A549 (cell line): ENCODE results near the gene TMED9. TPM values are rescaled to one million over a fixed set of nuclear protein-coding genes. Genes with fewer than 3 reads are reported as not detected.

Experiments used
- ATAC-seq, 2 experiments: fragments of 200-7000 bp in 1 of 2; fragments of >200 bp in 1 of 2; cut with Nextera tagmentation in 1 of 2; cut with Tn5 transposase in 1 of 2; 3 replicates each; pipeline versions ENCODE4 v1.8.0 to v1.9.1; 2018 to 2020; ENCODE audit warnings: mild to moderate bottlenecking in 1 of 2, moderate library complexity in 1 of 2
- CTCF ChIA-PET: fragments of 300-600 bp; sonication (Branson Sonifier 250); formaldehyde crosslinking; extraction: SDS; loops from one replicate; lab custom pipeline; 2021; ENCODE audit warnings: antibody characterized with exemption, inconsistent platforms; lab: Yijun Ruan, JAX
- POLR2A ChIA-PET: fragments of 350-600 bp; formaldehyde crosslinking; extraction: SDS; loops from one replicate; lab custom pipeline; 2021; ENCODE audit warnings: antibody characterized with exemption, inconsistent platforms; lab: Yijun Ruan, JAX
- DNase-seq, 2 experiments: peaks; one replicate each; pipeline versions ENCODE4 v3.0.0 to v3.0.0-alpha.2; 2011 to 2016; ENCODE audit warnings: low read depth in 1 of 2, low spot score in 1 of 2
- FAIRE-seq: peaks from 2 replicates; lab custom pipeline; 2011; peaks lifted over from hg19 to GRCh38; lab: Jason Lieb, UNC
- H3K27ac ChIP-seq, 2 experiments: fragments of >200 bp; sonication (Bioruptor Twin); formaldehyde crosslinking; 3 replicates each; pipeline ENCODE4 v1.5.1; 2016 to 2017
- H3K4me1 ChIP-seq: fragments of >200 bp; sonication (Bioruptor Twin); formaldehyde crosslinking; 3 replicates; pipeline ENCODE4 v1.6.1; 2016
- H3K4me2 ChIP-seq: fragments of >200 bp; sonication (Bioruptor Twin); formaldehyde crosslinking; 3 replicates; pipeline ENCODE4 v1.6.1; 2016
- H3K4me3 ChIP-seq: fragments of >200 bp; sonication (Bioruptor Twin); formaldehyde crosslinking; 3 replicates; pipeline ENCODE4 v1.5.1; 2016
- H3K9me3 ChIP-seq: fragments of >200 bp; sonication (Bioruptor Twin); formaldehyde crosslinking; 3 replicates; pipeline ENCODE4 v1.6.1; 2016
- CBX2 ChIP-seq: fragments of 200-600 bp; sonication (generic); IDR thresholded peaks from 2 replicates; pipeline ENCODE4 v1.6.1; 2016; ENCODE audit warnings: low read depth, mild to moderate bottlenecking, borderline replicate concordance
- EHF ChIP-seq: fragments of 250-450 bp; sonication (Bioruptor Pico); IDR thresholded peaks from 2 replicates; pipeline ENCODE4 v1.5.0; 2020; ENCODE audit warnings: mild to moderate bottlenecking
- ESRRA ChIP-seq: fragments of 150-350 bp; IDR thresholded peaks from 2 replicates; pipeline ENCODE4 v1.6.1; 2014; ENCODE audit warnings: mild to moderate bottlenecking, low read length, borderline replicate concordance
- GATA3 ChIP-seq: IDR thresholded peaks from 2 replicates; pipeline ENCODE4 v1.6.1; 2012; ENCODE audit warnings: borderline replicate concordance
- HDAC2 ChIP-seq: fragments of 200-600 bp; sonication (generic); IDR thresholded peaks from 2 replicates; pipeline ENCODE4 v1.6.1; 2016
- HES2 ChIP-seq: fragments of >200 bp; sonication (Bioruptor Twin); formaldehyde crosslinking; IDR thresholded peaks from 2 replicates; pipeline ENCODE4 v1.6.1; 2016
- KDM5A ChIP-seq: fragments of 200-600 bp; sonication (generic); IDR thresholded peaks from 2 replicates; pipeline ENCODE4 v1.6.1; 2016; ENCODE audit warnings: antibody characterized with exemption, mild to moderate bottlenecking
- MAFK ChIP-seq: fragments of 450-650 bp; IDR thresholded peaks from 2 replicates; pipeline ENCODE4 v1.6.1; 2014; ENCODE audit not compliant: partially characterized antibody
- MYC ChIP-seq: IDR thresholded peaks from 2 replicates; pipeline ENCODE4 v1.6.1; 2012; ENCODE audit warnings: mild to moderate bottlenecking, inconsistent platforms, low read length, improper control_type of control experiment, borderline replicate concordance
- NPAS2 ChIP-seq: fragments of 250-450 bp; sonication (Bioruptor Pico); IDR thresholded peaks from 2 replicates; pipeline ENCODE4 v1.8.0; 2022; ENCODE audit warnings: mild to moderate bottlenecking, moderate library complexity, borderline replicate concordance
- NR3C1 ChIP-seq: fragments of >200 bp; sonication (Bioruptor Twin); formaldehyde crosslinking; IDR thresholded peaks from 3 replicates; pipeline ENCODE4 v1.6.1; 2017
- SMC3 ChIP-seq: fragments of >200 bp; sonication (Bioruptor Twin); formaldehyde crosslinking; IDR thresholded peaks from 3 replicates; pipeline ENCODE4 v1.6.1; 2018; ENCODE audit warnings: inconsistent platforms
- ZFP36 ChIP-seq: fragments of 450-650 bp; IDR thresholded peaks from 2 replicates; pipeline ENCODE4 v1.6.1; 2014; ENCODE audit warnings: borderline replicate concordance; ENCODE audit not compliant: partially characterized antibody
- ZNF302 ChIP-seq: fragments of 250-450 bp; sonication (Bioruptor Pico); IDR thresholded peaks from 2 replicates; pipeline ENCODE4 v1.9.0; 2021; ENCODE audit warnings: inconsistent platforms, mild to moderate bottlenecking, moderate library complexity
- WGBS: methylation state at CpG from one replicate; pipeline ENCODE4 v1.1.6; 2017; ENCODE audit errors: missing lambda C conversion rate; 5-methylcytosine and 5-hydroxymethylcytosine counted together
- polyA plus RNA-seq, 4 experiments: library from polyadenylated mRNA; depleted of rRNA in 3 of 4; stranded (reverse); fragments of >200 nt; fragmentation: RNase III in 1 of 4; extraction: RNeasy Plus Mini Kit Qiagen cat#74134 plus additional on column Dnase treatment in 1 of 4; gene quantifications; 2 replicates in 3 of 4; 3 replicates in 1 of 4; pipeline ENCODE4 v1.2.3, GENCODE V29; 2011 to 2017
- TF ChIP-seq, protein P1 (sequence below): fragments of 150-350 bp; IDR thresholded peaks from 2 replicates; pipeline ENCODE4 v1.6.1; 2014; ENCODE audit warnings: low read depth, mild to moderate bottlenecking, low read length
- TF ChIP-seq, protein P2 (sequence below): fragments of 250-450 bp; sonication (Bioruptor Pico); IDR thresholded peaks from 2 replicates; pipeline ENCODE4 v1.5.0; 2021; ENCODE audit warnings: mild to moderate bottlenecking, moderate library complexity, borderline replicate concordance
- TF ChIP-seq, protein P3 (sequence below): fragments of 200-600 bp; sonication (generic); IDR thresholded peaks from 2 replicates; pipeline ENCODE4 v1.6.1; 2016; ENCODE audit warnings: antibody characterized with exemption, mild to moderate bottlenecking, moderate library complexity
- TF ChIP-seq, protein P4 (sequence below): fragments of 450-650 bp; IDR thresholded peaks from 2 replicates; pipeline ENCODE4 v1.6.1; 2014; ENCODE audit warnings: antibody characterized with exemption
- TF ChIP-seq, protein P5 (sequence below): IDR thresholded peaks from 2 replicates; pipeline ENCODE4 v1.6.1; 2012
- TF ChIP-seq, protein P6 (sequence below): fragments of 250-450 bp; sonication (Bioruptor Pico); IDR thresholded peaks from 2 replicates; pipeline ENCODE4 v1.5.0; 2020; ENCODE audit warnings: low read depth, mild to moderate bottlenecking, moderate library complexity

The TMED9 gene
- polyA plus RNA-seq, 2 of the 4 experiments (the other 2 are of a cell fraction) = 168 to 236 TPM

DNA sequence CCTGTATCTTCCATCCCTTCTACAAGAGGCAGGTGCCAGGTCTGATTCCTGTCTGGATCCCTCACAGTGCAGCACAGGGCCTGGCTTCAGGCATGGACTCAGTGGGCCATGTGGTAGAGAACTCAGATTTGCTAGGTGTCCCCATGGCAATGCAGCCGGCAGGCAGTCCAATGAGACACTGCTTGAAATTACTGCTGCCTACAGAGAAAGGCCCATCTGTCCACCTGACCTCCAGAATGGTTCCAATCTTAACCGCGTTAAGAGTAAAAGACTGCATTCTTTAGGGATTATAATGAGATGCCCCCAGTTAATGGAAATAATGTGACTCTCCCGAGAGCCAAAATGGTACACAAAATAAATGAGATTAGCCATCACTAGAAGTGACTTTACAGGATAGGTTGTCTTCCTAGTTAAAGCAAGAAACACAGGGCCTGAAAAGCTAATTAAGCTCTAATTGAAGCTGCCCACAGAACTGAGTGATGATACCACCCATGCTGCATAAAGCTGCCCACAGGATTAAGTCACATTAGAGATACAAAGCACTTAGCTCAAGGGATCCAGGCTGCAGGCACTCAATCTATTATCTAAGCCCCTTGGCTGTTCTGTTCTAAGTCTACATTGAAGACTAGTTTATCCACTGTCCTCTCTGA is 49.1 kb upstream of the TMED9 start:
- ATAC-seq (no peak), FAIRE-seq (no peak), DNase-seq (no peak)
- ChIA-PET POLR2A (no interaction called here), CTCF (interaction anchor here (0.7 to 1.5 kb wide), 4 partner anchors 10 to 65 kb away, joined by 3 to 6 read pairs (median 4); no protein-coding TSS in a partner anchor)
- WGBS = 90% methylated on average over 4 of the region's 4 CpGs
- TF ChIP-seq EHF = no peak
- TF ChIP-seq GATA3 = no peak
- TF ChIP-seq, protein P1, sequence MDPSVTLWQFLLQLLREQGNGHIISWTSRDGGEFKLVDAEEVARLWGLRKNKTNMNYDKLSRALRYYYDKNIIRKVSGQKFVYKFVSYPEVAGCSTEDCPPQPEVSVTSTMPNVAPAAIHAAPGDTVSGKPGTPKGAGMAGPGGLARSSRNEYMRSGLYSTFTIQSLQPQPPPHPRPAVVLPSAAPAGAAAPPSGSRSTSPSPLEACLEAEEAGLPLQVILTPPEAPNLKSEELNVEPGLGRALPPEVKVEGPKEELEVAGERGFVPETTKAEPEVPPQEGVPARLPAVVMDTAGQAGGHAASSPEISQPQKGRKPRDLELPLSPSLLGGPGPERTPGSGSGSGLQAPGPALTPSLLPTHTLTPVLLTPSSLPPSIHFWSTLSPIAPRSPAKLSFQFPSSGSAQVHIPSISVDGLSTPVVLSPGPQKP = no peak
- TF ChIP-seq, protein P2, sequence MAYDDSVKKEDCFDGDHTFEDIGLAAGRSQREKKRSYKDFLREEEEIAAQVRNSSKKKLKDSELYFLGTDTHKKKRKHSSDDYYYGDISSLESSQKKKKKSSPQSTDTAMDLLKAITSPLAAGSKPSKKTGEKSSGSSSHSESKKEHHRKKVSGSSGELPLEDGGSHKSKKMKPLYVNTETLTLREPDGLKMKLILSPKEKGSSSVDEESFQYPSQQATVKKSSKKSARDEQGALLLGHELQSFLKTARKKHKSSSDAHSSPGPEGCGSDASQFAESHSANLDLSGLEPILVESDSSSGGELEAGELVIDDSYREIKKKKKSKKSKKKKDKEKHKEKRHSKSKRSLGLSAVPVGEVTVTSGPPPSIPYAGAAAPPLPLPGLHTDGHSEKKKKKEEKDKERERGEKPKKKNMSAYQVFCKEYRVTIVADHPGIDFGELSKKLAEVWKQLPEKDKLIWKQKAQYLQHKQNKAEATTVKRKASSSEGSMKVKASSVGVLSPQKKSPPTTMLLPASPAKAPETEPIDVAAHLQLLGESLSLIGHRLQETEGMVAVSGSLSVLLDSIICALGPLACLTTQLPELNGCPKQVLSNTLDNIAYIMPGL = no peak
- TF ChIP-seq, protein P3, sequence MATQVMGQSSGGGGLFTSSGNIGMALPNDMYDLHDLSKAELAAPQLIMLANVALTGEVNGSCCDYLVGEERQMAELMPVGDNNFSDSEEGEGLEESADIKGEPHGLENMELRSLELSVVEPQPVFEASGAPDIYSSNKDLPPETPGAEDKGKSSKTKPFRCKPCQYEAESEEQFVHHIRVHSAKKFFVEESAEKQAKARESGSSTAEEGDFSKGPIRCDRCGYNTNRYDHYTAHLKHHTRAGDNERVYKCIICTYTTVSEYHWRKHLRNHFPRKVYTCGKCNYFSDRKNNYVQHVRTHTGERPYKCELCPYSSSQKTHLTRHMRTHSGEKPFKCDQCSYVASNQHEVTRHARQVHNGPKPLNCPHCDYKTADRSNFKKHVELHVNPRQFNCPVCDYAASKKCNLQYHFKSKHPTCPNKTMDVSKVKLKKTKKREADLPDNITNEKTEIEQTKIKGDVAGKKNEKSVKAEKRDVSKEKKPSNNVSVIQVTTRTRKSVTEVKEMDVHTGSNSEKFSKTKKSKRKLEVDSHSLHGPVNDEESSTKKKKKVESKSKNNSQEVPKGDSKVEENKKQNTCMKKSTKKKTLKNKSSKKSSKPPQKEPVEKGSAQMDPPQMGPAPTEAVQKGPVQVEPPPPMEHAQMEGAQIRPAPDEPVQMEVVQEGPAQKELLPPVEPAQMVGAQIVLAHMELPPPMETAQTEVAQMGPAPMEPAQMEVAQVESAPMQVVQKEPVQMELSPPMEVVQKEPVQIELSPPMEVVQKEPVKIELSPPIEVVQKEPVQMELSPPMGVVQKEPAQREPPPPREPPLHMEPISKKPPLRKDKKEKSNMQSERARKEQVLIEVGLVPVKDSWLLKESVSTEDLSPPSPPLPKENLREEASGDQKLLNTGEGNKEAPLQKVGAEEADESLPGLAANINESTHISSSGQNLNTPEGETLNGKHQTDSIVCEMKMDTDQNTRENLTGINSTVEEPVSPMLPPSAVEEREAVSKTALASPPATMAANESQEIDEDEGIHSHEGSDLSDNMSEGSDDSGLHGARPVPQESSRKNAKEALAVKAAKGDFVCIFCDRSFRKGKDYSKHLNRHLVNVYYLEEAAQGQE = no peak
- TF ChIP-seq ZNF302 (CRISPR knock-in tag) = no peak
- TF ChIP-seq MAFK = no peak
- TF ChIP-seq SMC3 = no peak
- TF ChIP-seq, protein P4, sequence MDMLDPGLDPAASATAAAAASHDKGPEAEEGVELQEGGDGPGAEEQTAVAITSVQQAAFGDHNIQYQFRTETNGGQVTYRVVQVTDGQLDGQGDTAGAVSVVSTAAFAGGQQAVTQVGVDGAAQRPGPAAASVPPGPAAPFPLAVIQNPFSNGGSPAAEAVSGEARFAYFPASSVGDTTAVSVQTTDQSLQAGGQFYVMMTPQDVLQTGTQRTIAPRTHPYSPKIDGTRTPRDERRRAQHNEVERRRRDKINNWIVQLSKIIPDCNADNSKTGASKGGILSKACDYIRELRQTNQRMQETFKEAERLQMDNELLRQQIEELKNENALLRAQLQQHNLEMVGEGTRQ = no peak
- no peak for TF ChIP-seq KDM5A
- TF ChIP-seq CBX2 = no peak
- TF ChIP-seq, protein P5, sequence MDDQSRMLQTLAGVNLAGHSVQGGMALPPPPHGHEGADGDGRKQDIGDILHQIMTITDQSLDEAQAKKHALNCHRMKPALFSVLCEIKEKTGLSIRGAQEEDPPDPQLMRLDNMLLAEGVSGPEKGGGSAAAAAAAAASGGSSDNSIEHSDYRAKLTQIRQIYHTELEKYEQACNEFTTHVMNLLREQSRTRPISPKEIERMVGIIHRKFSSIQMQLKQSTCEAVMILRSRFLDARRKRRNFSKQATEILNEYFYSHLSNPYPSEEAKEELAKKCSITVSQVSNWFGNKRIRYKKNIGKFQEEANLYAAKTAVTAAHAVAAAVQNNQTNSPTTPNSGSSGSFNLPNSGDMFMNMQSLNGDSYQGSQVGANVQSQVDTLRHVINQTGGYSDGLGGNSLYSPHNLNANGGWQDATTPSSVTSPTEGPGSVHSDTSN = no peak
- TF ChIP-seq NR3C1 = no peak
- TF ChIP-seq HDAC2 = no peak
- no peak for TF ChIP-seq ZFP36
- no peak for TF ChIP-seq NPAS2 (CRISPR knock-in tag)
- TF ChIP-seq ESRRA = no peak
- no peak for TF ChIP-seq HES2
- TF ChIP-seq MYC = no peak
- TF ChIP-seq, protein P6, sequence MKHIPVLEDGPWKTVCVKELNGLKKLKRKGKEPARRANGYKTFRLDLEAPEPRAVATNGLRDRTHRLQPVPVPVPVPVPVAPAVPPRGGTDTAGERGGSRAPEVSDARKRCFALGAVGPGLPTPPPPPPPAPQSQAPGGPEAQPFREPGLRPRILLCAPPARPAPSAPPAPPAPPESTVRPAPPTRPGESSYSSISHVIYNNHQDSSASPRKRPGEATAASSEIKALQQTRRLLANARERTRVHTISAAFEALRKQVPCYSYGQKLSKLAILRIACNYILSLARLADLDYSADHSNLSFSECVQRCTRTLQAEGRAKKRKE (CRISPR knock-in tag) = no peak
- Histone ChIP-seq H3K4me3 (no peak overlapping the region), H3K27ac (no peak overlapping the region), H3K4me2 (no peak overlapping the region), H3K9me3 (no peaks in the 10 kb centered on the region), H3K4me1 (peaks cover 41% of the 10 kb centered on the region)
